ENCODE measurements around the gene UNK.

UNK gene

DNA sequence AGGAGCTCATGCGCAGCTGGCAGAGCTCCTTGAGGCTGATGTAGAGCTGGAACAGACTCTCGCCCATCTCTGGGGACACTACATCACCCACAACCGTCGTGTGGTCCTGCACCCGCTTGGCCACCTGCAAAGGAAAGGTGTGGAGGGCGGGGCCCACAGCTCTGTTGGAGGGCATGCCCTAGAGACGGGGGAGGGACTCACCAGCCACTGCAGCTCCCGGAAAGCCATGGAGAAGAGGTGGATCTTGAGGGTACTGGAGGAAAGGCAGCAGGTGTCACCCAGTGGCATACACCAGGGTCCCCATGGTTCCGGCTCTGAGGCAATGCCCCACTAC lies 51.0 kb downstream of the UNK start:
- no peak for DNase-seq (ENCODE audit: low spot score)

DNA sequence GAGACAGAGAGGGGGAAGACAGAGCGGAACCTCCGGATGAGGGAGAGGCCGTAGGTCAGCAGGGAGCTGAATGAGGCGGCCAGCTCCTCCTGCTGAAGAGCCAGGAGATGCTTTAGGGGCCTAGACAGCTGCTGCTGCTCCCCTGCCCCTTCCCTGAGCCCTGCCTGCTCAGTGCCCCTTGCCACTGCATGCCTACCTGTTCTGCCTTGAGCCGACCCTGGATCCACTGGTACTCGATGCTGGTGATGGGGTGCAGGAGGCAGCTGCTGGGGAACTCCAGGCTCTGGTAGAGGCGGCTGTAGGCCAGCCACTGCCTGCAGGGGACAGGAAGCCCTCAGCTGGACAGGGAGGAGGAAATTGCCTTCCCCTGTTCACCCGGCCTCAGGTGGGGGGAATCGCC lies 52.0 kb downstream of the UNK start:
- no peak for DNase-seq (ENCODE audit: low spot score)

DNA sequence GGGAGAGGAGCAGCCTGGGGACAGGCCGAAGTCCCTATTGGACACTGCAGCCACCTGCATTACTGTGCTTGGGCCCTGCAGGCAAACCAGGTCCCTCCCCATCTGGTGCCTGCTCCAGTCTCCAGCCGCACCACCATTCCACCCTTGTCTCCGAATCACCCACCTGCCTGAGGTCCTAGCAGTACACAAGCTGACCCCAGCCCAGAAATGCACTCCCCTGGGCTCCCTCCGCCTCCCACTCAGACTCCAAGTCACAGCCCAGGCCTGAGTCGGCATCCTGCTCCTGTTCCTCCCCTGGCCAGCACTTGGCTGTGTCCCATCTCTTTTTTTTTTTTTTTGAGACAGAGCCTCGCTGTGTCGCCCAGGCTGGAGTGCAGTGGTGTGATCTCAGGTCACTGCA lies 53.3 kb downstream of the UNK start:
- no peak for DNase-seq (ENCODE audit: low spot score)

DNA sequence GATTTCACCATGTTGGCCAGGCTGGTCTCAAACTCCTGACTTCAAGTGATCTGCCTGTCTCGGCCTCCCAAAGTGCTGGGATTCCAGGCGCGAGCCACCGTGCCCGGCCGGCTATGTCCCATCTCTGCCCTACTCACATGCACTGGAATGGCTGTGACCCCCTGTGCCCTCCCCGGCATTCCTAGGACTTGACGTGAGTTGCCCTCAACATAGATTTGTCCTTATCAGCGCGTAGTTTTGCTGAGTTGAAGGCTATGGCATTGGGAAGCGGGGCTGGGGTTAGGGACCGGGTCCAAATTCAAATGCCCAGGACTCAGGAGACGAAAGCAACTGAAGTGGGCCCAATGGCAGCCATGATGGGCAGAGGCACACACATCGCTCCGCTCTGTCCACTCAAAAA lies 53.8 kb downstream of the UNK start:
- no peak for DNase-seq (ENCODE audit: low spot score)

DNA sequence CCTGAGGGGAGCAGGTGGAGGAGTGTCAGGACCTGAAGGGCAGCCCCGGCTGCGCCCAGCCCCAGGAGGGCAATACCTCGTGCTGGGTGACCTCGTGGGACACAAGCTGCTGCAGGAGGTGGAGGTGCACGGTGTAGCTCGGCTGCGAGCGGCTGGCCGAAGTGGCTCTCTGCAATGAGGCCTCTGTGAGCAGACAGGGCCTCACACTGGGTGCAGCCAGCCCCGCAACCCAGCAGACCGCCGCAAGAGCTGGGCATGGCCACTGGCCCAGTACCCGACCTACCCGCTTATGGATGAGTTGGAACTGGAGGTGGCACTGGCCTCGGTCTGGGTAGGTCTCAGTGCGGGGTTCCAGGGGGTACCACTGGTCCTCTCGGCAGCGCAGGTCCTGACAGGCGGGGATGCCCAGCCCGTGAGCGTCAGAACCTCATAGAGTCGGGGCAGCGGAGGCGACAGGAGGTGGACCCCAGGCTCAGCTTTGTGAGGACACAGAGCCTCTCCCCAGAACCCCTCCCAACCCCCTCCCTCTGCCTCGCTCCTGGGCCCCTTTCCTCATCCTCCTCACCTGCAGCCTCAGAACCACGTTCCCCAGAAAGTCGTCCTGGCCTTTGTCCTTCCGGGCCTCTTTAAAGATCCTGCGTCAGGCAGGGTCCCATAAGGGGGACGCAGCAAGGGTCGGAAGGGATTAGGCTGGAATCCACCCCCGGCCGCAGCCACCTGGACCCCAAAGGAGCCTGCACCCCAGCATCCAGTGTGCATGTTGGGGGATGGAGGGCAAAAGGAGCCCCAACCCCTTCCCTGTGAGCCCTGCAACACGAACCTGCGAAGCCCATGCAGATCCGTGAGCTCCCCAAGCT lies 55.6 kb downstream of the UNK start:
- DNase-seq (ENCODE audit: low spot score) = no peak

DNA sequence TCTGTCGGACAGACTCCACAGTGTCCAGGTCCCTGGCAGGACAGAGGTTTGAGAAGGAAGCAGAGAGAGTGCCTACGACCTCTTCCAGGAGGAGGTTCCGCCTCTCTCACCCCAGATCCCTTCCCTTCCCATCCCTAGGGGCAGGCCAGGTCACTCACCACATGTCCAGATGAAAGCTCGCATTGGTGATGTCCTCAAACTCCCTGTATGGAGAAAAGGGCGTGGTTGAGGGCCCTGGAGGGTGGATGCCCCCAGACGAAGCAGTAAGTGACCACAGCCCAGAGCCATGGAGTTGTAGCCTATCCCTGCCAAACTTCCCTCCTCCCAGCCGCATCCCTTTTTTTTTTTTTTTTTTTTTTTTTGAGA lies 56.2 kb downstream of the UNK start:
- no peak for DNase-seq (ENCODE audit: low spot score)

DNA sequence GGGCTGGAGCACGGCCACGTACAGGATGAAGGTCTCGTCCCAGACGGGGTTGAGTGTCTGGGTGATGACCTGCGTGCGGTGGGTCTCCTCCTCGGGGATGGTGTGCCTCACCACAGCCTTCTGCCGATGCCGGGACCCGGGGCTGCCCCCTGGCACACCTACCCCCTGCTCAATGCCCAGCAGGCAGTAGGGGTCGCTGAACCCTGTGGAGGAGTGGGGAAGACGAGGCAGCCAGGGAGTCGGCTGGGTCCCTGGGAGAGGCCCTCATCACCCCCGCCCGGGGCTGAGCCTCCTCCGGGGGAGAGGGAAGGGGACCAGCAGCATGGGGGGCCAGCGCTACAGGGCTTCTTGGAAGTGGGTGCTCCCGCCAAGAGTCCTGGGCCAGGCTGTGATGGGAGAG lies 57.8 kb downstream of the UNK start:
- no peak for DNase-seq (ENCODE audit: low spot score)

DNA sequence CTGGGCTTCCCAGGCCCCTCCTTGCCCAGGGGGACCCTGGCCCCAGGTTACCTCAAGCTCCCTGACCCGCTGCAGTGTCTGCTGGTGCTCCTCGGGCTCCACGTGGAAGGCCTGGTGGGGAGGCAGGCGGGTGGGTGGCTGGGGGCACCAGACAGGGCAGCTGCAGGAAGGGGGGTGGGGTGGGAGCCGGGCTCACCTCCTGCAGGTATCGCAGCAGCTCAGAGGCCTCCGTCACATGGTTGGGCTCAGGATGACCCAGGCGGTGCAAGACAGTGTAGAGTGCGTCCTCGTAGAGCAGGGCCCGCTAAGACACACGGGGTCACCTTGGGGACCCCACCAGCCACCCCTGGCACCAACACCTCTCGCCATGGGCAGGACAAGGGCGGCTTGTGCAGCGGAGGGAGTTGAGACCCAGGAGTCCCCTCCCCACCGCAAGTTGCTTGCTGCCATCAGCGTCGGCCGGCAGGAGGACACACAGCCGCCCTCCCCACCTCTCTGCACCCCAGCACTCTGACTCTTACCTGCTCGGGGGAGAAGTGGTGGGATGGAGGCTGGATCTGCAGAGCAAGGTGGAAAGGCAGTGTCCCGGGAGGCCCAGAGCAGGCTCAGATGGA lies 58.5 kb downstream of the UNK start:
- DNase-seq (ENCODE audit: low spot score) = no peak

DNA sequence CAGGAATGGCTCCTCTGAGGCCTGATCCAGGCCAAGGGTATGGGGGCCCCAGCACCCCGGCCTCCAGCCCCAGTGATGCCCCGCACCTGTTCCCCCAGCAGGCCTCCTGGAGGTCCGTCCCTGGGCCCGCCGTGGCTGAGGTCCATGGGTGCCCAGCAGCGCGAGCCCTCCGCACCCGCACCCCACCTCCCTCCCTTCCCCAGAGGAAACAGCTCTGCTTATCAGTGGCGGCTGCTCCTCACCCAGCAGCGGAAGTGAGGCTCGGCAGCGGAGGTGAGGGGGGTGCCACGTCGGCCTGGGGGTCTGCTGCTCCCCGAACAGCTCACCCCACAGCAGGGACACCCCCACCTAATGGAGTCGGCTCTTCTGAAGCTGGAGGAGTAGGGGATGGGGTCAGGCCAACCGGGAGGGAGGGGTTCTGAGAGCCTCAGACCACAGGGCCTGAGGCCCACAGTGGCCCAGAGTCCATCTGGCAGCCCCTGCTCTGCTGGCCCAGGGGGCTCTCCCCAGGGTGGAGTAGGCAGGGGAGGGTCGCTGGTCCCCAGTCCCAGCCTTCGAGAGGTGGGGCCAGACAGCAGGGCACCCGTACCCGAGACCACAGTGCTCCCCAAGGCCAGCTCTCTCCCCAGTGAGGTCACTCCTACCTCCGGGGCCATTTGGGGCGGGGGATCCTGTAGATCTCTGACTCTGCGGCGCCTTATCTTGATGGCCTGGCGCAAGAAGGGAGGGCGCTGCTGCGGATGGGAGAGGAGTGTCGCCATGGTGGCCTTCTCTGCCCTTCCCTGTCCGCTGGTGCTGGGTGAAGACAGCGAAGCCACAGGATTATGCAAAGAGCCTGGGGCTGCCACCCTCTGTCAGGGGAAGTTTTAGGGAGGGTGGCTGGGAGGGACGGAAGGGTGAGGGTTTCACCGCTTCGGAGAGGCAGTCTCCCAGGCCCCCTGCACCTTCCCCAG lies 59.2 kb downstream of the UNK start, which contains the start of gene UNC13D:
Gene UNC13D (minus strand): TSS at position 828 of the 953 bp plus-strand sequence. CDS start 67 bp downstream, at position 761.
- no peak for DNase-seq (ENCODE audit: low spot score)

DNA sequence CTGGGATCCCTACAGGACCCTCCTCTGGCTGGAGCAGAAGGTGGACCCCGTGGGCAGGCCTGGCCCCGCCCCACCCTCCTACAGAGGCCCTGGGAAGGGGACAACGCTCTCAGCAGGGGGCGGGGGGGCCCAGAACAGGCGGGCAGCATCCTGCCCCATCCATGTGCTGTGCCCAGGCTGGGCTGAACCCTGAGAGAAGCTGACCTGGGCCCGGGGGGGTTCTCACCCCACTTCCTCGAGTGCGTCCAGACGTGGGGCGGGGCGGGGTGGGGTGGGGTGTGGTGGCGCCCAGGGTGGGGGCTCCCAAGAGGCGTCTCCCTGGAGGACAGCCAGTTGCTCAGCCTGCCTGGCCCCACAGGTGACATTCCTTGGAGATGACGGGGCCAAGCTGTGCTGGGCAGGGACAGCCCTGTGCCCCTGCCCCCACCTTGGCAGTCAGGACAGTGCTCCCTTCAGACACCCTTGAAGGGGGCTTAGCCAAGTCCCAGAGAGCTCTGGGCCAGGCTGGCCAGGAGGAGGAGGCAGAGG lies 60.0 kb downstream of the UNK start:
- DNase-seq (ENCODE audit: low spot score) = no peak

DNA sequence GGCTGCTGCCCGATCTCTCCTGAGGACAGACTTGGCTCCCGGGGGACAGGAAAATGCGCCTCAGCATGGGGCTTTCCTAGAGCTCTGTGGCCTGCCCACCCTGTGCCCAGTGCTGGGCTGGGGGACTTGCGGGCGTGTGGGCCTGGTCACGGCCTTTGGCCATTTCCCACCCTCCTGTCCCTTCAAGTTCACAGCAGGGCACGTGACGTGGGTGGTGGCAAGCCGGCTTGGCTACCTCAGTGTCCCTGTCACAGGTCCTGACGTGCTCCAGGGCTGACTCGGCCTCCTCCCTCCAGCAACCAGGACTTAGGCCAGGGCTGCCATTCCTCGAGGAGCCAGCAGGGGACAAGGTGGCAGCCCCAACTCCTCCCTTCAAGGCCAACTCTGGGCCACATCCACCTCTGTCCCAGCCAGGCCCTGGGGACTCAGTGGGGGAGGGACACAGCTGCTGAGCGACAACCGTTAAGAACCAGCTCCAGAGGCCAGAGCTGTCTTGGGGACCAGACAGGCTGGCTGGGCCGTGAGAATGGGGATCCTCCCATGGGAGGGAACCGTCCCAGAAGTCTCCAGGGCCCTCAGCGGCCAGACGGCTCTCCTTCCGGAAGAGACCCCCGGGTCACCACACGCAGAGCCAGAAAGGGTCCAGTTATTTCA lies 60.6 kb downstream of the UNK start:
- DNase-seq (ENCODE audit: low spot score) = peak; percentile 95

DNA sequence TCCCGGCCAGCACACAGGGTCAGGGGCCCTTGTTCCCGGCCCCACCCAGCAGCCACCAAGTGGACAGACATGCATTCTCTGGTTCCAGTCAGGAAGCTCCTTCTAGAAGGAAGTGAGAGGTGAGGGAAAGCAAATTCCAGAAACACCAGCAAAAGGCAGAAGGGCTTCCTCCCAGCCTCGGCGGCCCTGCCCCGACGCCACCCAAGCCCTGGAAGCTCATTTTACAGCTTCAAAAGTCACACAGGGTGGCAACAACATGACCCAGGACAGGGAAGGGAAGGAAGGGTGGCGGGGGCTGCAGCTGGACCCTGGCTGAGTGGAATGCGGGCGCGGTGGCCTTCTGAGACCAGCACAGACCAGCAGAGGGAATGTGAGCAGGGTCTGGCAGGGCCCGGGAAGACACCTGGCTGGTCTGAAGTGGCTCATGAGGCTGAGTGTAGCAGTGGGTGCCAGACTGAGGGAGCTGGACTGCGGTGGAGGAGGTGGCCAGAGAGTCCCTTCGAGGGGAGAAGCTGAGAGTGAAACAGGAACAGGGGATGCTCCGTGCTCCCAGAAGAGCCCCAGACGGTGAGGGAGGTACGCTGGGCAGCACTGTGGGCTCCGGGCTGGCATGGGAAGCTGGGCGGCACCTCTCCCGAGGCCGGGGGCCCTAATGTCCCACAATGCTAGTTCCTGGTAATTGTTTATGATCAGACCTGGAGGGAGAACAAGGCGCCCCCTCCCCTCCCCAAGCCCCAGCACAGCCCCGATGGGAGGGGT lies 61.5 kb downstream of the UNK start:
- DNase-seq (ENCODE audit: low spot score) = no peak

DNA sequence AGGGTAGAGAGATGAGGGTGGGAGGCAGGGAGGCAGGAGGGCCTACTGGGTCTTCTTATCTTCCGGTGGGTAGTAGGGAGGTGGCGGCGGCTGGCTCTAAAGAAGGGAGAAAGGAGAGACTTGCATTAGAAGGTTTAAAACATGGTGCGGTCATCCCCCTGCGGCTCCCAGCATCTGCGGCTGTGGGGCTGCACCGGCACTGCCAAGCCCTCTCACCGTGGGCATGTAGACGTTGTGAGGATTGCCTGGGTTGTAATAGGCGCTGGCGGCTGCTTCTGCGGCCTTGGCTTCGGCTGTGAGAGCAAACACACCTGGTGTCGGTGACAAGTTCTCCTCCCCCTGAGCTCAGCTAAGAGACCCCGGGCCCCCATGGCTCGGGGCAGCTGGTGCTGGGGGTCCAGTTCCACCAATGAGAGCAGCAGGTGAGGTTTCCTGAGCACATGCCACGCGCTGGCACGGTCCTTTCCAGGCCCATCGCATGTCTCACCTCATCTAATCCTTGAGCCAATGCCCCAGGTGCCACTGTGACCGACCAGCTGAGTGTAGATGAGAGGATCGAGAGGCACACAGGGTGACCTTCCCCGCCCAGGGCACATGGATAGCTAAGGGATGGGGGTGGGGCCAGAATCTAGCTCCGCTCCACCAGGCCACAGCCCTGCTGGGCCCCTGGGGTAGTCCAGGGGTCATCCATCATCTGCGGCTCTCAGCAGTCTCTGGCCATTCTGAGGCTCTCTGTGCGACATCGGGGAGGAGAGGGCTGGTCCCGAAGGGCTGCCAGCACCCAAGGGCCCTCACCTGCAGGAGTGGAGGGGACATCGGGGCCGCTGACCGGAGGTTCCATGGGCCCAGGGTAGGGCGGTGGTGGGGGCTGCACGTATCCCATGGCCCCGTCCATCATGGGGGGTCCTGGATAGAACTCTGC lies 62.3 kb downstream of the UNK start:
- no peak for DNase-seq (ENCODE audit: low spot score)

DNA sequence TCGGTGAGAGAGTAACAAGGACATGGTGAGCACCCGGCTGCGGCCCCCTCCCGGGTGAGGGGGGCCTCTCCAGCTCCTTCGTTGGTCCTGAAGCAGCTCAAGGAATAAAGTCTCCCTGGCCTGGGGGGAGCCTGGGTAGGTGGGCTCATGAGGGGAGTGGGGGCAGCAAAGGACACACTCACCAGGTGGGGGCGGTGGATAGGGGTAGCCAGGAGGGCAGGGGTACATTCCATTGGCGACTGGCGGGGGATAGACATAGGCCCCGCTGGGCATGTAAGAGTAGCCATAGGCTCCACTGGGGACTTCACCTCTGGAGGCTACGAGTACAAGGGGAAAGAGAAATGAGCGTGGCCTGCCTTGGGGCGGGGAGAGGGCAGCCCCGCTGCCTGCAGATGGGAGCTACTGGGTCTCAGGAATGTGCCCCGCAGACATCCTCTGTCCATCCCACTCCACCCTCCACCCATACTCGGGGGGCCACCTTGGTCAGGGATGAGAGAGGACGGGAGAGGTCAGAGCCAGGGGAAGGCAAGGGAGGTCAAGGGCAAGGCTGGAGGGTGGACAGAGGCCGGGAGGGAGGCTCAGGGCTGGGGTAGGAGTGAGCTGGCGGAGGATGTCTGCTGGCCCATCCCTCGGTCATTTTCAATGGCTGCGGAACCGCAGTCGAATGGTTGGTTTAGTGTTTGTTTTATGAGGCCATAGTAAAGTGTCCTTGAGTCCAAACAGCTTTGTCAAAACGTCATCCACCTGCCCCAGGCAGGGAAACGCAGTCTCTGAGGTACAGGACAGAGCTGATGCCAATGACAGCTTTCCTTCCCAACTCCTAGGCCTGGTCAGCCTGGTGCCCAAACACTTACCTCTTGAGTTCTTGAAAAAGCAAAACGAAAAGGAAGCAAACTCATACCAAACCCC lies 63.3 kb downstream of the UNK start:
- no peak for DNase-seq (ENCODE audit: low spot score)

DNA sequence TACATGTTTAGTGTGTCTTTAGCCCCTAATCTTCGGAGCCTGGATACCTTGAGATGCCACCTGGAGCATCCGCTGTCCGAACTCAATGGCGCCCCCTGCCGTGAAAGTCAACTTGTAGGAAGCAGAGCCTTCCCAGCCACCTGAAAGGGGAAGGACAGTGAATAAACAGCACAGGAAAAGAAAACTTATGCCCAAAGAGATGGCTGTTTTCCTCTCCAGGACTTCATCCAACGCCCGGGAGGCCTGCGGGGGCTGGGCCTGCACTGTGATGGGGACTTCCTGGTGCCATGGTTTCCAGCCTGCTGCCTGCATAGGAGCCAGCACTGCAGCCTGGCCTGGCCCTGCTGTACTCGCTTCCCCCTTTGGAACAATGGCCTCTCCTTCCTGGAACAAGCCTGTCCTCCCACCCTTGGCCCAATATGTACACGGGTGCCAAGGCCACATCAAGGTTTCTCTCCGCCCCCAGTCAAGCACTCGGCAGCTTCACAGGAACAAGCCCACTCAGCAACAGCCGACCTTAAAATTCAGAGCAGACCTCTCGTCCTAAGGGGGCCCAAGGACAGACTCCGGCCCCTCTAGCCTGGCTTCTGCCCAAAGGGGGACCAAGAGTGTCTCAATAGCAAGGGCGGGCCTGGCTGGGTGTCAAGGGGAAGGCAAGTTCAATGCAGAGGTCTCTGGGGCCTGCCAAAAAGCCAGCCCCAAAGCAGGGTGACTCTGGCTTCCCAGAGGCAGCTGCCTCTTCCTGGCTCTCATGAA lies 64.1 kb downstream of the UNK start:
- DNase-seq (ENCODE audit: low spot score) = peak; percentile 73

DNA sequence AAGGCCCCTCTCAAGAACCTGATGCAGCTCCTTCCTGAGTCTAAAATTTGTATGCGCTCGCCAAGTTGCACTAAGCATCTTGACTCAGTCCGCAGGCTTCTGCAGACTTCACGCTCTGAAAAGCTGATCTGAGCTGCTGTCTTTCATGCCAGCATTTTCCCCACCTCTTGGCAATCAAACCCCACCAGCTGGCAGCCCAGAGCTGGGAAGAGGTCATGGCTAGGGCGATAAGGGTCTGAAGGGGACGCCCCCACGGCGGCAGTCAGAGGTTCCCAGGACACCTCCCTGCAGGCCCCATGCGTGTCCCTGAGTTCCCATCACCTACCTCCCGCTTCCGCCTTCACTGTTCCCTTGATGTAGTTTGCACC lies 64.7 kb downstream of the UNK start:
- DNase-seq (ENCODE audit: low spot score) = no peak

DNA sequence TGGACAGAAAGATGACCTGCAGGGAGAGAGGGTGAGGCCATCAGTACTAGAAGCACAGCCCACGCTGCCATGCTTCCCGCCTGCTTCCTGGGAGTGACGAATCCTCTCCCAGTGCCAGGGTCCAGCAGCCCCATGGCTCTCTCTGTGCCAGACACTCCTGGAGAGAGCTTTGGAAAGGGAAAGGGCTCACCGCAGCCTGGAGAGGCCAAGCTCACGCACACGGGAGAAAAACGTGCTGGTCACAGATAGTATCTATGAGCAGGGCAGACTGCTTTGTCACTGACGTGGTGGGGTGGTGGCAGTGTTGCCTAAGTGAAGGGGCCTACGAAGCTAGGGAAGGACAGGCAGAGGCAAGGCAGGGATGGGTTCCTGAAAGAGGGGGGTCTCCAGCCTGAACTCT lies 65.1 kb downstream of the UNK start:
- DNase-seq (ENCODE audit: low spot score) = no peak

DNA sequence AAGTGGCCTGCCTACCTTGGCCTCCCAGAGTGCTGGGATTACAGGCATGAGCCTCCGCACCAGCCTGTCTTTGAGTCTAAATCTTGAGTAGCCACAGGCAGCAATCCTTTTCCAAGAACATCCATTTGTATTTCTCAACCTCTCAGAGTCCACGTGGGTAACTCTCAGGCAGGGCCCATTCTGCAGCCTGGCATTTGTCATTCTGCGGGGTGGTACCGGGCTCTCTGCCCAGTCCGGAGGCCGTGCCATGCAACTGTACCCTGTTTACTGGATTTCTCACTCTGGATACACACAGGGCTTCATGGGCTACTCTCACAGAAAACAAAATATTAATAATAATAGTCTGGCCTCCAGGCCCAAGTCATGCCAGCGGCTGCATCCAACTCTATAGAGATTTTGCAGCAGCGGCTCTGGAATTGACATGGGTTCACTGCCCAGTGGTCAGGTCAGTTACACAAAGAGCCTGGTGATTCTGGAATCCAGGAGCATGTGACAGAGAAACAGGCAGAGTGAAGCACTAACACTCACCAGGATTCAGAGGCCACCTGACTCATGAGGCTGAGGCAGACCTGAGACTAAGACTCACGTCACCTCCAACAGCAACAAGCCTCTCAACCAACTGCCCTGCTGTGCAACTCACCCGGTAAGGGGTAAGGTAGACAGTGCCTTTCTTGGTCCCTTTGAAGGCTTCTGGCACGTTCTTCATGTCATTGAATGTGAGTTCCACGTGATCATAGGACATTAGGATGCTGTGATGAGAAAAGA lies 66.5 kb downstream of the UNK start:
- DNase-seq (ENCODE audit: low spot score) = no peak
